ENCODE results near the gene SENP1. TPM values are rescaled to one million over a fixed set of nuclear protein-coding genes. Genes with fewer than 3 reads are reported as not detected.

Gene SENP1
- total and polyA plus RNA-seq, 2 of the 13 experiments (the other 11 are each of a cell fraction or from before 2014, with no cell fraction given): 14.0 to 20.2 TPM

DNA sequence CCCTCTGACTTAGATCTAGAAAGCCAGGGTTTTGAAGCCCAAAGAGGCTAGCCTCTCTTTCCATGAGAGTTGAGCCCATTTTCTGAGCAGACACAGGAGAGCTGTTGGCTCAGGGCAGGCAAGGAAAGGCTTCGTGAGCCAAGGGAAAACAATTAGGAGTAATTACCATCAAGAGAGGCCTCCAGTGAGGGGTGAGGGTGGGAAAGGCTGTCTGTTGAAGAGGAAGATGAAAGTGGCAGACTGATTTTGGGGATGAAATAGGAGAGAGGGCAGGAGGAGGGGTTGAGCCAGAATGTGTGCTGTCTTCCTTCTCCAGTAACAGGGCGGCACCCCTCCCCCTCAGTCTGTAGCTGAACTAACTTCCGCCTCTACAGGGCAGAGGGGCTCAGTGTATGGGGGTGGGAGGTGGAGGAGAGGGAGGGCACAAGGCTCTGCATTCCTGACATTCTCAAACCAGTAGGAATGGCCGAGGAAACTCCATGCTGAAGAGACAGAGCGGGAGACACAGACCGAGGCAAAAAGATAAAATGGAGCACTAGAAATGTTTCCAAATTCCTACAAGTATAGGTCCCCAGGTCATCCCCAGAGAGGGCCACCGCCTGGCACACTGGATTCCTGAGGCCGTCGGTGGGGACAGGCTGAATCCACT lies 68.5 kb downstream of the SENP1 start (continued):
- TF ChIP-seq, protein P1, sequence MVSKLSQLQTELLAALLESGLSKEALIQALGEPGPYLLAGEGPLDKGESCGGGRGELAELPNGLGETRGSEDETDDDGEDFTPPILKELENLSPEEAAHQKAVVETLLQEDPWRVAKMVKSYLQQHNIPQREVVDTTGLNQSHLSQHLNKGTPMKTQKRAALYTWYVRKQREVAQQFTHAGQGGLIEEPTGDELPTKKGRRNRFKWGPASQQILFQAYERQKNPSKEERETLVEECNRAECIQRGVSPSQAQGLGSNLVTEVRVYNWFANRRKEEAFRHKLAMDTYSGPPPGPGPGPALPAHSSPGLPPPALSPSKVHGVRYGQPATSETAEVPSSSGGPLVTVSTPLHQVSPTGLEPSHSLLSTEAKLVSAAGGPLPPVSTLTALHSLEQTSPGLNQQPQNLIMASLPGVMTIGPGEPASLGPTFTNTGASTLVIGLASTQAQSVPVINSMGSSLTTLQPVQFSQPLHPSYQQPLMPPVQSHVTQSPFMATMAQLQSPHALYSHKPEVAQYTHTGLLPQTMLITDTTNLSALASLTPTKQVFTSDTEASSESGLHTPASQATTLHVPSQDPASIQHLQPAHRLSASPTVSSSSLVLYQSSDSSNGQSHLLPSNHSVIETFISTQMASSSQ (IDR thresholded peaks at IDR 0.05; ENCODE audit: low read depth): no peak
- TF ChIP-seq, protein P1 (CRISPR knock-in tag; IDR thresholded peaks at IDR 0.05; ENCODE audit: borderline replicate concordance): no peak
- TF ChIP-seq GABPB1 (CRISPR knock-in tag; IDR thresholded peaks at IDR 0.05) (peak; percentile 18; the same call in 1 of the 2 replicates), ETV5 (CRISPR knock-in tag; IDR thresholded peaks at IDR 0.05; ENCODE audit: borderline replicate concordance) (peak; percentile 31; the same call in 1 of the 2 replicates), GABPA (IDR thresholded peaks at IDR 0.05; ENCODE audit: low read depth, low read length) (no peak), GABPA (CRISPR knock-in tag; IDR thresholded peaks at IDR 0.05; ENCODE audit: low read depth) (peak; percentile 55), LCORL (IDR thresholded peaks at IDR 0.05) (no peak), LCORL (CRISPR knock-in tag; IDR thresholded peaks at IDR 0.05) (peak; percentile 67; the same call in 1 of the 2 replicates), ELF3 (CRISPR knock-in tag; IDR thresholded peaks at IDR 0.05) (peak; percentile 48)
- TF ChIP-seq, protein P2, sequence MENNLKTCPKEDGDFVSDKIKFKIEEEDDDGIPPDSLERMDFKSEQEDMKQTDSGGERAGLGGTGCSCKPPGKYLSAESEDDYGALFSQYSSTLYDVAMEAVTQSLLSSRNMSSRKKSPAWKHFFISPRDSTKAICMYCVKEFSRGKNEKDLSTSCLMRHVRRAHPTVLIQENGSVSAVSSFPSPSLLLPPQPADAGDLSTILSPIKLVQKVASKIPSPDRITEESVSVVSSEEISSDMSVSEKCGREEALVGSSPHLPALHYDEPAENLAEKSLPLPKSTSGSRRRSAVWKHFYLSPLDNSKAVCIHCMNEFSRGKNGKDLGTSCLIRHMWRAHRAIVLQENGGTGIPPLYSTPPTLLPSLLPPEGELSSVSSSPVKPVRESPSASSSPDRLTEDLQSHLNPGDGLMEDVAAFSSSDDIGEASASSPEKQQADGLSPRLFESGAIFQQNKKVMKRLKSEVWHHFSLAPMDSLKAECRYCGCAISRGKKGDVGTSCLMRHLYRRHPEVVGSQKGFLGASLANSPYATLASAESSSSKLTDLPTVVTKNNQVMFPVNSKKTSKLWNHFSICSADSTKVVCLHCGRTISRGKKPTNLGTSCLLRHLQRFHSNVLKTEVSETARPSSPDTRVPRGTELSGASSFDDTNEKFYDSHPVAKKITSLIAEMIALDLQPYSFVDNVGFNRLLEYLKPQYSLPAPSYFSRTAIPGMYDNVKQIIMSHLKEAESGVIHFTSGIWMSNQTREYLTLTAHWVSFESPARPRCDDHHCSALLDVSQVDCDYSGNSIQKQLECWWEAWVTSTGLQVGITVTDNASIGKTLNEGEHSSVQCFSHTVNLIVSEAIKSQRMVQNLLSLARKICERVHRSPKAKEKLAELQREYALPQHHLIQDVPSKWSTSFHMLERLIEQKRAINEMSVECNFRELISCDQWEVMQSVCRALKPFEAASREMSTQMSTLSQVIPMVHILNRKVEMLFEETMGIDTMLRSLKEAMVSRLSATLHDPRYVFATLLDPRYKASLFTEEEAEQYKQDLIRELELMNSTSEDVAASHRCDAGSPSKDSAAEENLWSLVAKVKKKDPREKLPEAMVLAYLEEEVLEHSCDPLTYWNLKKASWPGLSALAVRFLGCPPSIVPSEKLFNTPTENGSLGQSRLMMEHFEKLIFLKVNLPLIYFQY (CRISPR knock-in tag; IDR thresholded peaks at IDR 0.05; ENCODE audit: borderline replicate concordance): no peak
- TF ChIP-seq, protein P3, sequence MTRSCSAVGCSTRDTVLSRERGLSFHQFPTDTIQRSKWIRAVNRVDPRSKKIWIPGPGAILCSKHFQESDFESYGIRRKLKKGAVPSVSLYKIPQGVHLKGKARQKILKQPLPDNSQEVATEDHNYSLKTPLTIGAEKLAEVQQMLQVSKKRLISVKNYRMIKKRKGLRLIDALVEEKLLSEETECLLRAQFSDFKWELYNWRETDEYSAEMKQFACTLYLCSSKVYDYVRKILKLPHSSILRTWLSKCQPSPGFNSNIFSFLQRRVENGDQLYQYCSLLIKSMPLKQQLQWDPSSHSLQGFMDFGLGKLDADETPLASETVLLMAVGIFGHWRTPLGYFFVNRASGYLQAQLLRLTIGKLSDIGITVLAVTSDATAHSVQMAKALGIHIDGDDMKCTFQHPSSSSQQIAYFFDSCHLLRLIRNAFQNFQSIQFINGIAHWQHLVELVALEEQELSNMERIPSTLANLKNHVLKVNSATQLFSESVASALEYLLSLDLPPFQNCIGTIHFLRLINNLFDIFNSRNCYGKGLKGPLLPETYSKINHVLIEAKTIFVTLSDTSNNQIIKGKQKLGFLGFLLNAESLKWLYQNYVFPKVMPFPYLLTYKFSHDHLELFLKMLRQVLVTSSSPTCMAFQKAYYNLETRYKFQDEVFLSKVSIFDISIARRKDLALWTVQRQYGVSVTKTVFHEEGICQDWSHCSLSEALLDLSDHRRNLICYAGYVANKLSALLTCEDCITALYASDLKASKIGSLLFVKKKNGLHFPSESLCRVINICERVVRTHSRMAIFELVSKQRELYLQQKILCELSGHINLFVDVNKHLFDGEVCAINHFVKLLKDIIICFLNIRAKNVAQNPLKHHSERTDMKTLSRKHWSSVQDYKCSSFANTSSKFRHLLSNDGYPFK (CRISPR knock-in tag; IDR thresholded peaks at IDR 0.05; ENCODE audit: borderline replicate concordance): peak; percentile 35; the same call in 1 of the 2 replicates
- TF ChIP-seq, protein P4, sequence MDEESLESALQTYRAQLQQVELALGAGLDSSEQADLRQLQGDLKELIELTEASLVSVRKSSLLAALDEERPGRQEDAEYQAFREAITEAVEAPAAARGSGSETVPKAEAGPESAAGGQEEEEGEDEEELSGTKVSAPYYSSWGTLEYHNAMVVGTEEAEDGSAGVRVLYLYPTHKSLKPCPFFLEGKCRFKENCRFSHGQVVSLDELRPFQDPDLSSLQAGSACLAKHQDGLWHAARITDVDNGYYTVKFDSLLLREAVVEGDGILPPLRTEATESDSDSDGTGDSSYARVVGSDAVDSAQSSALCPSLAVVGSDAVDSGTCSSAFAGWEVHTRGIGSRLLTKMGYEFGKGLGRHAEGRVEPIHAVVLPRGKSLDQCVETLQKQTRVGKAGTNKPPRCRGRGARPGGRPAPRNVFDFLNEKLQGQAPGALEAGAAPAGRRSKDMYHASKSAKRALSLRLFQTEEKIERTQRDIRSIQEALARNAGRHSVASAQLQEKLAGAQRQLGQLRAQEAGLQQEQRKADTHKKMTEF (CRISPR knock-in tag; IDR thresholded peaks at IDR 0.05): no peak

All from HepG2 (cell line).